Activated naive CD4-positive, alpha-beta T cell treated with anti-CD3 and anti-CD28 coated beads, Interleukin-2, amount 50 U/mL, for 16 hours (primary cell): ENCODE measurements around the gene SLC2A4RG.

Experiments used
- DNase-seq: peaks from one replicate; pipeline ENCODE4 v3.0.0-alpha.2; 2020

The SLC2A4RG gene

GRCh38 chr20:63742381-63743024, 2.9 kb downstream of the SLC2A4RG start:
- no peak for DNase-seq

GRCh38 chr20:63743210-63743970, 3.8 kb downstream of the SLC2A4RG start:
- no peak for DNase-seq

GRCh38 chr20:63744158-63744557, 4.6 kb downstream of the SLC2A4RG start:
- DNase-seq: no peak

GRCh38 chr20:63744574-63745423, 5.2 kb downstream of the SLC2A4RG start:
- DNase-seq: no peak

DNA sequence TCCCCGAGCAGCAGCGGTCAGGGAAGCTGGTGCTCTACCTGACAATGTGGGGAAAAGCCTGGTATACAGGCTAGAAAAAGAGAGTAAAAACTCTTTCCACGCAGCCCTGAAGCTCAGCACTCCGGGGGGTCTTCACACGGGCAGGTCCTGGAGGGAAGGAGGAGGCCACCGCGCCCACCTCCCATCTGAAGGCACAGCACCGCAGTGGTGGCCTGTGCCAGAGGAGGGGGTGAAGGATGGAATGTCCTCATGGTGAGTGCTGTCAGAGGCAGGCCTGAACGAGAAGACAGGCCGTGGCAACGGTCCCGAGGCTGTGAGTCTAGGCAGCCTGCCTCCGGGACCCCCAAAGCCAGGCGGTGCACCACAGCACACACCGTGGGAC, 5.8 kb downstream of the SLC2A4RG start:
- no peak for DNase-seq

DNA sequence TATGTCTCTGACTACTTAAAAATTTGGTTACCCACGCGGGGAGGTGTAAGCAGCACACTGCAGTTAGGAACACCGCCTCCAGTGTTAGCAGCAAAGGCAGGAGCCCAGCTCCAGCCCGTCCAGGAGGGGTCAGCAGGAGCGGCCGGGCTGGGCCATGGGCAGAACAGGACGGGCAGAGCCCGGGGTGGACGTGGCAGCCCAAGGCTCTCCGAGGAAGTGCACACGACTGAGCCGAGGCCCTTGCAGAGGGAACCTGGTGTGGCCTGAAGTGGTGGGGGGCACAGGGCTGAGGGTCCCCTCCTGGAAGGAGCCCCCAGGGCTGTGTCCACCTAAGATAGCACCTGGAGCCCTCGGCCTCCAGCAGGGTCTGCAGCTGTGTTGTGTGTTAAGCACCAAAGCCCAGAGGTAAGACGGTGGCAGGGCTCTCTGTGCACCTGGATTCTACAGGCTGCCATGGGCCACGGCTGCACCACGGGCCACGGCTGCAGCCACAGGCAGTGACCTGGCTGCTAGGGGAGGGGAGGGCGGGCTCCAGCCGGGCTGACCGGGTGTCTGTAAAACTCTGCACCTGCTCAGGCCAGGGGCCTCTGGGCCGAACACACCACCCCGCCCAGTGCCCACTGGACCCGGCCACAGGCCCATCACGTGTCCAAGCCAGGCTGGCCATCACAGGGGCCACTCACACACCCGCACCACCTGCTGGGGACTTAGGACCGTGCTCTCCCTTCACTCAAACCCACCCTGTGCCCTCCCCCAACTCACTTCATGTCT, 6.6 kb downstream of the SLC2A4RG start:
- no peak for DNase-seq

- DNase-seq: no peak
Observed at GRCh38 chr20:63746751-63747315, 7.3 kb downstream of the SLC2A4RG start.

GRCh38 chr20:63747622-63748069, 8.1 kb downstream of the SLC2A4RG start:
- DNase-seq: no peak

GRCh38 chr20:63748070-63748933, 8.7 kb downstream of the SLC2A4RG start:
- DNase-seq: no peak

DNA sequence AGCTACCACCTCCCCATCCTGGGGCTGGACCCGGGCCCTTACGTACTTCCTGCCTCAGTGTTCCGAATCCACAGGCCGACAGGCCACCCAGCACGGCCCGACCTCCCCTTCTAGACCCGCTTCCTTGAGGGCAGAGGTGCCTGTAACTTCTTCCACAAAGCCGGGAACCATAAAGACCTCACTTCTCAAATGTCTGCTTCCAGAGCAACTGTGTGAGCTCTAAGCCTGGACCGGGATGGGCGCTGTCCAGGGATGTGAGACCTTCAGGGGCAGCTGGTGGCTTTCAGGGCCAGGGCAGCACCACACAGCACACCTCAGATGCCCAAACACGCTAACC, 9.3 kb downstream of the SLC2A4RG start:
- no peak for DNase-seq

DNA sequence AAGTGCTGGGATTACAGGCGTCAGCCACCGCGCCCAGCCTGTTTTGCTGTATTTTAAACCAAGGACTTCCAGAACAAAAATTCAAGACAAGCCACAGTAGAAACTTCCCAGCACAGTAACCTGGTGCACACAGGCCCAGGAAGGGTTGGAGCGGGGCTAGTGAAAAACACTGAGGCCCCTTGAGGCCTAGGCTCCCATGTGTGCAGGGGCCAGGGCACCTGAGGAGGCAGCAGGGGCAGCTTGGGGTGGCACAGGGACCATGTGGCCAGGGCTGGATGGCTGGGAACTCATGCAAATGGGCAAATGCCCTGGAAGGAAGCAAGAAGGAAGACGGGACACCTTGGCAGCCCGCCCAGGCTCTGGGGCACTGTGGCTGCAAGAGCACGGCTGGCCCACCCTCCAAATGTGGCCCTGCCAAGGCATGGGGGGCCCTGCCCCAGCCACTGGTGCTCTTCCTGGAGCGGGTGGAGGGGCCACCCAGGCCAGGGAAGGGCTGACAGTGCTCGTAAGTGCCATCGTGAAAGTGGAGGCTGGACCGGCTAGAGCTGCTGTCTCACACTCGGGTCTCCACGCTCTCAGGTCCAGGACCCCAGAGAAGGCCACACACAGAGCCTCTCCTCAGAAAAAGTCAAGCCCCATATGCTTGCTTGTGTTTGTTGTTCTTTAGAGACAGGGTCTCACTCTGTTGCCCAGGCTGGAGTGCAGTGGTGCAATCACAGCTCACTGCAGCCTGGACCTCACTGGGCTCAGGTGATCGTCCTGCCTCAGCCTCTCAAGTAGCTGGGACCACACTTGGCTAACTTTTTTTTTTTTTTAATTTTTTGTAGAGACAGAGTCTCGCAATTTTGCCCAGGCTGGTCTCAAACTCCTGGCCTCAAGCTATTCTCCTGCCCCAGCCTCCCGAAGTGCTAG, 10.3 kb downstream of the SLC2A4RG start:
- no peak for DNase-seq

DNA sequence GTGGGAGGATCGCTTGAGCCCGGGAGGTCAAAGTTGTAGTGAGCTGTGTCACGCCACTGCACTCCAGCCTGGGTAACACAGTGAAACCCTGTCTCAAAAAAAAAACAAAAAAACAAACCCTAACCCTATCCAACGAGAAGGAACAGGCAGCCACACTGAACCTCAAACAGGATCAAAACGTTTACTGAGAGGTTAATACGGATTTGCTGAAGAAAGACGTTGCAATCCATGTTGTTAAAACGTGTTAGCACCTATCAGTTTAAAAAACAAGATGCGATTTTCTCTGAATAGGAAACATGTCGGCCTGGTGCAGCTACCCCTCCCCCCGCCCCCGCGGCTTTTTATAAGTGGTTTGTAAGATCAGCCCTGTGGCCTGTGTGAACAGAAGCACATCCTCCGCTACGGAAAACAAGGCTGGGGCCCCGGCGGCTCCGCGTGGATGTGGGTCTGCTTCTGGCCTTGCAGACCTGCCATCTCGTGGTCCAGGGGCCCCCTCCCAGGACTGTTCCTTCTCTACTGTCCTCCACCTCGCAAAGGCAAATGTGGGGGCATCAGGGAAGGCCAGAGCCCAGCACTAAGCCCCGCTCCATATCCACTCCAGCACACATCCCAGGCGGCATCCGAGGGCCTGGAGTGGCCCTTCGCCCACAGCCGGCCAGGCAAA, 11.4 kb downstream of the SLC2A4RG start:
- DNase-seq: peak; percentile 61

GRCh38 chr20:63751471-63752271, 12.1 kb downstream of the SLC2A4RG start:
- no peak for DNase-seq

- DNase-seq: no peak
Observed at GRCh38 chr20:63752411-63753101, 13.0 kb downstream of the SLC2A4RG start.

DNA sequence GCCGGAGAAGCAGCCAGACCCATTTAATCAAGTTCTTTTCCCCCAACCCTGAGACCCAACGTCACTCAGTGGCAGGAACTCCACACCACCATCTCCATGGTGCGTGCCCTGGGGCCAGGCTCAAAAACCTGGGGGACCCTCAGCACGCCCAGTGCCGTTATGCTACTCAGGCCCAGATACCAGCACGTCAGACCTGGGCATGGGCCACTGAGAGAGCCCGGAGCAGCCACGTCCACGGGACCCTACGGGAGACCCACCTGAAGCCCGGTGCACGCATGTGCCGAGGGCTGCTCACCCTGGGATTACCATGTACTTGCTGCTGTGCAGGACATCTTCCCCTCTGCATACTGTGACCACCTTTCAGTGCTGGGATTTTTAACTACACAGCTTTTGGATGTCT, 13.8 kb downstream of the SLC2A4RG start:
- no peak for DNase-seq

DNA sequence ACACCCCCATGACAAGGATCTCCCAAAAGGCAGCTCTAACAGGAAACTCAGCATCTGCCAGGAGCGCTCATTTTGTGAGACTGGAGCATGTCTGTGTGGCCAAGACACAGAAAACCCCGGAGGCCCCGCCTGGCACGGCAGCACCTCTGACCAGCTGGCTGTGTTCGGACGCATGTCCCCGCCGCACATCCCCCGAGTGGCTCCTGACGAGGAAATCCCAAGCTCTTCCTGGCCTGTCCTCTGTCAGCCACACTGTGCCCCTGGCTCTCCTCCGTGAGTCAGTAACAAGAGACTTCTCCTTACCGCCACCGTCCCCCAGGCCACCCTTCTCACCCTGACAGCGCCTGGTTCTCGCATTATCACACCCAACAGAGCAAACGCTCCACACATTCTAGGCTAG, 14.4 kb downstream of the SLC2A4RG start:
- no peak for DNase-seq

DNA sequence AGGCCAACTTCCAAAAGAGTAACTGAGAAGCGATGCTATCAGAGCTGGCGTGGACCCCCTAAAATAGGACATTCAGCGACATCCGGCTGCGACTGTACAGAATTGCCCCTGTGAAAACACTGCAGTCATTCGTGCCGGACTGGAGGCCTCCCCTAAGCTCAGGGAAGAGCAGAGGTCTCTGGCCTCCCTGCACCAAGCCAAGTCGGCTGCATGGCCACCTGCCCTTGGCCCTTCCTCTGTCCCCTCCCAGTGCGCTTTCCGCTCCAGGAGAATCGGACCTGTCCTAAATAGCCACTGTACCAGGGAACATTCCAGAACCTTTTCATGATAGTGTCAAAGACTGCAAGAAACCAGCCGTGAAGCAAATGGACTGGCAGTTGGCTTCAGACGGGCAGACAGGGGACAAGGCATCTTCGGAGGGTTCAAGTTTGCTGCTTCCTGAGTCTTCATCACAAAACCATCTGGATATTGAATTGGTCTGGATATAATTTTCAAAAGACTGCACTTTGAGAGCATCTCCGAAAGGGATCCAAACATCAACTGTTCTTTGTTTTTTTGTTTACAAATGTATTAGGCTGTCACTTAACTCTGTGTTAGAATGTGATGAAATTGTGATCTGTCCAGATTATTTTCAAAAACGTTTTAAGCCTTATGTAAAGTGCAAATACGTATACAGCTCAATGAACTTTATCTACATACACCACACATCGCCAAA, 16.5 kb downstream of the SLC2A4RG start:
- no peak for DNase-seq

DNA sequence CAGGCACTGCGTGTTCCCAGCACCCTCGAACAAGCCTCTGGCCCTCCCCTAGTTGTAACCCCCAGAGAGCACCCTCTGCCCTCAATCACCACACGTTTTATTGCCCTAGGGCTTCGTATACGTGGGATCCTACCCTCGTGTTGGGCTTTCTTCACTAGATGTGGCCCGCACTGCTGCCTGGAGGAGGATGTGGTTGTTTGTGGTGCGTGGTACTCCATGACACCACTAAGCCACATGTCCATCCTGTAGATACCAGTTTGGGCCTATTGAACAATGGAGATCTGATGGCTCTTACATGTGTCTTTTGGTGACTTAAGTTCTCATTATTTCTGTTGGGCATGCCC, 17.0 kb downstream of the SLC2A4RG start:
- DNase-seq: no peak
